Testis (tissue), 3 donors: ENCODE data around the gene CPE. TPM values are rescaled to one million over a fixed set of nuclear protein-coding genes. Genes with fewer than 3 reads are reported as not detected.

Source experiments
- DNase-seq: peaks from one replicate; pipeline ENCODE4 v3.0.0-alpha.2; 2019
- H3K27ac ChIP-seq, 2 donors: fragments of 200-600 bp; sonication (generic); one replicate each; pipeline ENCODE4 v1.5.1; 2019
- H3K27me3 ChIP-seq: fragments of 200-600 bp; sonication (generic); one replicate; pipeline ENCODE4 v1.5.1; 2019
- H3K36me3 ChIP-seq: fragments of 200-600 bp; sonication (generic); one replicate; pipeline ENCODE4 v1.5.1; 2017; ENCODE audit warnings: low read depth; ENCODE audit errors: missing control alignments
- H3K4me1 ChIP-seq: fragments of 200-600 bp; sonication (generic); one replicate; pipeline ENCODE4 v1.5.1; 2019
- H3K4me3 ChIP-seq, 2 donors: fragments of 200-600 bp; sonication (generic); one replicate each; pipeline ENCODE4 v1.5.1; 2017 to 2019
- H3K9me3 ChIP-seq: fragments of 200-600 bp; sonication (generic); one replicate; pipeline ENCODE4 v1.5.1; 2017
- POLR2A ChIP-seq: fragments of 450-650 bp; IDR thresholded peaks from one replicate; pipeline ENCODE4 v1.6.1; 2017; ENCODE audit warnings: antibody characterized with exemption, mild to moderate bottlenecking, moderate library complexity
- WGBS, 2 donors: methylation state at CpG; one replicate each; pipeline ENCODE4 v1.1.5; 2018; 5-methylcytosine and 5-hydroxymethylcytosine counted together
- intact Hi-C: fragments of 100-400 bp; cut with DNase I; formaldehyde crosslinking; loops from one replicate; pipeline ENCODE4 v1.15.1; 2023; ENCODE audit warnings: low total_unique reads
- polyA plus RNA-seq: library from polyadenylated mRNA; stranded (reverse); fragments of 350-450 nt; fragmentation: Illumina TruSeq; extraction: RNeasy Lipid Tissue Mini Kit (QIAGEN cat#74804); gene quantifications from one replicate; pipeline ENCODE4 v1.2.3, GENCODE V29; 2014; ENCODE audit warnings: low read depth, low replicate concordance; ENCODE audit not compliant: insufficient read depth
- total RNA-seq, 2 donors: library from RNA; depleted of rRNA; stranded (reverse); fragments of >200 nt; gene quantifications; one replicate each; pipeline ENCODE4 v1.2.3, GENCODE V29; 2016
- TF ChIP-seq, protein P1 (sequence below), 3 experiments: fragments of 450-650 bp in 2 of 3; fragments of 200-600 bp in 1 of 3; sonication (generic) in 1 of 3; IDR thresholded peaks; one replicate each; pipeline ENCODE4 v1.5.1; 2016 to 2019; ENCODE audit warnings: antibody characterized with exemption in 3 of 3, mild to moderate bottlenecking in 2 of 3, moderate library complexity in 1 of 3

Gene CPE
- total and polyA plus RNA-seq, 3 donors from 2014 or later, result 290 to 589 (median 324) TPM

GRCh38 chr4:165464813-165465381 lies 86.1 kb downstream of the CPE start:
- no peaks in the 10 kb centered on the region for H3K27me3 ChIP-seq
- no peak overlapping the region for H3K4me3 ChIP-seq
- H3K36me3 ChIP-seq, result no peaks in the 10 kb centered on the region
- intact Hi-C loops, result loop anchor here (5.0 to 10.0 kb wide), 2 partner anchors 110 to 333 kb away; no protein-coding TSS in a partner anchor
- no peak overlapping the region for H3K27ac ChIP-seq
- TF ChIP-seq, protein P1, sequence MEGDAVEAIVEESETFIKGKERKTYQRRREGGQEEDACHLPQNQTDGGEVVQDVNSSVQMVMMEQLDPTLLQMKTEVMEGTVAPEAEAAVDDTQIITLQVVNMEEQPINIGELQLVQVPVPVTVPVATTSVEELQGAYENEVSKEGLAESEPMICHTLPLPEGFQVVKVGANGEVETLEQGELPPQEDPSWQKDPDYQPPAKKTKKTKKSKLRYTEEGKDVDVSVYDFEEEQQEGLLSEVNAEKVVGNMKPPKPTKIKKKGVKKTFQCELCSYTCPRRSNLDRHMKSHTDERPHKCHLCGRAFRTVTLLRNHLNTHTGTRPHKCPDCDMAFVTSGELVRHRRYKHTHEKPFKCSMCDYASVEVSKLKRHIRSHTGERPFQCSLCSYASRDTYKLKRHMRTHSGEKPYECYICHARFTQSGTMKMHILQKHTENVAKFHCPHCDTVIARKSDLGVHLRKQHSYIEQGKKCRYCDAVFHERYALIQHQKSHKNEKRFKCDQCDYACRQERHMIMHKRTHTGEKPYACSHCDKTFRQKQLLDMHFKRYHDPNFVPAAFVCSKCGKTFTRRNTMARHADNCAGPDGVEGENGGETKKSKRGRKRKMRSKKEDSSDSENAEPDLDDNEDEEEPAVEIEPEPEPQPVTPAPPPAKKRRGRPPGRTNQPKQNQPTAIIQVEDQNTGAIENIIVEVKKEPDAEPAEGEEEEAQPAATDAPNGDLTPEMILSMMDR (IDR thresholded peaks at IDR 0.05), result peak; percentile 81 to 90 (median 81)
- no peak for TF ChIP-seq POLR2A
- no peaks in the 10 kb centered on the region for H3K9me3 ChIP-seq
- peaks cover 4% of the 10 kb centered on the region for H3K4me1 ChIP-seq
- peak; percentile 43 for DNase-seq
- 18 to 23% methylated on average over 9 of the region's 9 CpGs for WGBS, 2 donors

DNA sequence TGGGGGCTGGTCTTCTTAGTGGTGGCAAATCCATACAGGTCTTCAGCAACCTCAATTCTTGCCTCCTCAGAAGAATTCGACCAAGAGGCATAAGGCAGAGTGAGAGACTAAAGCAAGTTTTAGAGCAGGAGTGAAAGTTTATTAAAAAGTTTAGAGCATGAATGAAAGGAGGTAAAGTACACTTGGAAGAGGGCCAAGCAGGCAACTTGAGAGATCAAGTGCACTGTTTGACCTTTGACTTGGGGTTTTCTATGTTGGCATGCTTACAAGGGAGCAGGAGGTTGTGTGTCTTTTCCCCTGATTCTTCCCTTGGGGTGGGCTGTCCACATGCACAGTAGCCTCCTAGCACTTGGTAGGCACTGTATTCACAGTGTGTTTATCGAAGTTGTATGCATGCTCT lies 91.2 kb downstream of the CPE start:
- H3K27ac ChIP-seq, result no peak overlapping the region
- H3K9me3 ChIP-seq, result no peaks in the 10 kb centered on the region
- H3K36me3 ChIP-seq, result no peaks in the 10 kb centered on the region
- TF ChIP-seq POLR2A, result no peak
- TF ChIP-seq, protein P1 (IDR thresholded peaks at IDR 0.05), result no peak
- no peak for DNase-seq
- H3K27me3 ChIP-seq, result no peaks in the 10 kb centered on the region
- H3K4me3 ChIP-seq, result no peak overlapping the region
- intact Hi-C loops, result no loop called here
- WGBS, 2 donors, result 92 to 97% methylated on average over 2 of the region's 2 CpGs
- no peaks in the 10 kb centered on the region for H3K4me1 ChIP-seq

GRCh38 chr4:165472943-165473676 lies 94.3 kb downstream of the CPE start:
- Histone ChIP-seq H3K27me3 (no peaks in the 10 kb centered on the region), H3K4me3 (no peak overlapping the region), H3K36me3 (no peaks in the 10 kb centered on the region), H3K4me1 (no peaks in the 10 kb centered on the region), H3K27ac (no peak overlapping the region), H3K9me3 (no peaks in the 10 kb centered on the region)
- DNase-seq, result no peak
- TF ChIP-seq, protein P1 (IDR thresholded peaks at IDR 0.05), result no peak
- TF ChIP-seq POLR2A, result no peak
- intact Hi-C loops, result no loop called here
- 49 to 96% methylated on average over 2 of the region's 2 CpGs for WGBS, 2 donors

DNA sequence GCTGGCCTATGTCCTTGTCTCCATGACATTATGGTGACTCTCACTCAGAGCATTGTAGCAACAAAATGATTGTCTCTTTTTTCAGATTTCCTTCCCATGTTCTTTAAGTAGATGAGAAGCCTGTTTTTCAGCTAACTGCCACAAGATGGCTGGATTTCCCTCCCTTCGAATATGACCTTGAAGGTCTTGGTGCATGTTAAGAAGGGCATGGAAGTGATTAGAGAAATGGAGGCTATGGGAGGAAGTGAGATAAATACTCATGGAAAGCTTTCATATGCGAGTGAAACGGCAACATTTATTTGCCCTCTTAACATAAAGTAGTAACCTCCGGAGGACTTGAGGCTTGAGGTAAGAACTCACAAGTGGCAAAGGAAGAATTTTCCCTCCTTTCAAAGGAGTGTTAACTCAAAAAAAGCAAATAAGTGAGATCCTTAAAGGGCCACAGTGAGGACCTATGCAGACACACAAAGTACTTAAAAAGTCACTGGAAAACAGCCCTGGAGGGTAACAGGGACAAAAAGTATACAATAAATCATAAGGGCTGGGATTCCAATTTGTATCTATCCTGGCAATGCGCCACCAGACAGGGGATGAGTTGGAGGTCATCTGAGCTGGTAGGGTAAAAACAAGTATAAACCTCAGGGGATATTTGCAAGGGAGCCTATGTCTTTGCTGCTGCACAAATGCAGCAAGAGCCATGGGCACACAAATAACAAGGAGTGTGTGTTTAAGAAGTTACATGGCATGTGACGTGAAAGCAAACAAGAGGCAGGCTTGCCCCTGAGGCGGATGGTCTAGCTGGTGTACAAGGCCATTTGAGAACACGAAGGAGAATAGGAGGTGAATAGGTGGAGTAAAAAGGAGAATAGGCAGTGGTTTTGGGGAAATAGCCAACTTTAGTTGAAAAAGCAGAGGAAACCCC lies 96.2 kb downstream of the CPE start:
- Histone ChIP-seq H3K4me3 (no peak overlapping the region), H3K4me1 (no peaks in the 10 kb centered on the region), H3K9me3 (no peaks in the 10 kb centered on the region), H3K36me3 (no peaks in the 10 kb centered on the region), H3K27ac (no peak overlapping the region), H3K27me3 (no peaks in the 10 kb centered on the region)
- WGBS, 2 donors, result 80 to 88% methylated on average over 8 of the region's 8 CpGs
- intact Hi-C loops, result no loop called here
- TF ChIP-seq, protein P1 (IDR thresholded peaks at IDR 0.05), result no peak
- TF ChIP-seq POLR2A, result no peak
- no peak for DNase-seq
